Brain microvascular endothelial cell (primary cell): ENCODE results near the gene EPN3.

Source experiments
- DNase-seq: peaks from one replicate; pipeline ENCODE4 v3.0.0-alpha.2; 2020
- H3K27ac ChIP-seq: fragments of 250-450 bp; sonication (Bioruptor Pico); 2 replicates; pipeline ENCODE4 v1.5.1; 2020; ENCODE audit warnings: mild to moderate bottlenecking, moderate library complexity
- H3K27me3 ChIP-seq: fragments of 250-450 bp; sonication (Bioruptor Pico); replicated peaks from 2 replicates; pipeline ENCODE4 v1.5.1; 2020; ENCODE audit warnings: mild to moderate bottlenecking
- H3K36me3 ChIP-seq: fragments of 250-450 bp; sonication (Bioruptor Pico); replicated peaks from 2 replicates; pipeline ENCODE4 v1.5.1; 2020; ENCODE audit warnings: mild to moderate bottlenecking
- H3K4me3 ChIP-seq: 2 replicates; pipeline ENCODE4 v1.5.1; 2011; ENCODE audit warnings: low read depth, mild to moderate bottlenecking, control low read depth, low read length, moderate library complexity
- in situ Hi-C: cut with HindIII; loops from 2 replicates; pipeline ENCODE4 v1.10.0; 2017; ENCODE audit warnings: low sequenced_read_pairs, low pct_ligation_motif_present
- TF ChIP-seq, protein P1 (sequence below): IDR thresholded peaks from 2 replicates; pipeline ENCODE4 v1.5.1; 2011; ENCODE audit warnings: low read depth, mild to moderate bottlenecking, moderate library complexity, low read length, control low read depth, inconsistent platforms; ENCODE audit errors: missing control alignments

Gene EPN3

GRCh38 chr17:50584749-50585148 lies 52.2 kb downstream of the EPN3 start:
- H3K27ac ChIP-seq: no peak overlapping the region
- no peaks in the 10 kb centered on the region for H3K36me3 ChIP-seq
- DNase-seq: no peak
- H3K27me3 ChIP-seq: peaks cover 12% of the 10 kb centered on the region
- in situ Hi-C loops: no loop called here
- no peak overlapping the region for H3K4me3 ChIP-seq
- TF ChIP-seq, protein P1, sequence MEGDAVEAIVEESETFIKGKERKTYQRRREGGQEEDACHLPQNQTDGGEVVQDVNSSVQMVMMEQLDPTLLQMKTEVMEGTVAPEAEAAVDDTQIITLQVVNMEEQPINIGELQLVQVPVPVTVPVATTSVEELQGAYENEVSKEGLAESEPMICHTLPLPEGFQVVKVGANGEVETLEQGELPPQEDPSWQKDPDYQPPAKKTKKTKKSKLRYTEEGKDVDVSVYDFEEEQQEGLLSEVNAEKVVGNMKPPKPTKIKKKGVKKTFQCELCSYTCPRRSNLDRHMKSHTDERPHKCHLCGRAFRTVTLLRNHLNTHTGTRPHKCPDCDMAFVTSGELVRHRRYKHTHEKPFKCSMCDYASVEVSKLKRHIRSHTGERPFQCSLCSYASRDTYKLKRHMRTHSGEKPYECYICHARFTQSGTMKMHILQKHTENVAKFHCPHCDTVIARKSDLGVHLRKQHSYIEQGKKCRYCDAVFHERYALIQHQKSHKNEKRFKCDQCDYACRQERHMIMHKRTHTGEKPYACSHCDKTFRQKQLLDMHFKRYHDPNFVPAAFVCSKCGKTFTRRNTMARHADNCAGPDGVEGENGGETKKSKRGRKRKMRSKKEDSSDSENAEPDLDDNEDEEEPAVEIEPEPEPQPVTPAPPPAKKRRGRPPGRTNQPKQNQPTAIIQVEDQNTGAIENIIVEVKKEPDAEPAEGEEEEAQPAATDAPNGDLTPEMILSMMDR: no peak

- Histone ChIP-seq H3K4me3 (no peak overlapping the region), H3K27ac (no peak overlapping the region), H3K27me3 (peaks cover 12% of the 10 kb centered on the region), H3K36me3 (no peaks in the 10 kb centered on the region)
- in situ Hi-C loops: no loop called here
- no peak for DNase-seq
- TF ChIP-seq, protein P1: no peak
Observed at GRCh38 chr17:50585346-50585745, 52.8 kb downstream of the EPN3 start.

DNA sequence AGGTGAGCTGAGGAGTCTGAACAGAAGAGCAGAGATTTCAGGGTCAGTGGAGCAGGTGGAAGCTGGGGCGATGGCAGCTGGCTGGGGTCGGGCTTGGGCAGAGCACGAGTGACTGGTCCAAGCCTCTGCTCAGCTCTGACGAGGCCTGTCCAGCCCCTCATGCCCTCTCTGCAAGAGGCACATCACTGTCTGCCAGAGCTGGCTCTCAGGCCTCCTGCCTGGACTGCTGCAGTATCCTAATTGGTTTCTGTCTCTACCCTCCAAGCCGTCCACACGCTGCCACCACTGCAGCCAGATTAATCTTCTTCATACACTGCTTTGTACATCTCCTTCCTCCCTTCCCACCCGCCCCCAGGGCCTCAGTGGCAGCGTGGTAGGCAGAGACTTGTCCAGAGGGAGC lies 53.4 kb downstream of the EPN3 start:
- peaks cover 12% of the 10 kb centered on the region for H3K27me3 ChIP-seq
- TF ChIP-seq, protein P1: no peak
- no peaks in the 10 kb centered on the region for H3K36me3 ChIP-seq
- H3K4me3 ChIP-seq: no peak overlapping the region
- DNase-seq: no peak
- no peak overlapping the region for H3K27ac ChIP-seq
- in situ Hi-C loops: no loop called here

- Histone ChIP-seq H3K27me3 (peaks cover 12% of the 10 kb centered on the region), H3K27ac (no peak overlapping the region), H3K36me3 (no peaks in the 10 kb centered on the region), H3K4me3 (no peak overlapping the region)
- TF ChIP-seq, protein P1: no peak
- no peak for DNase-seq
- in situ Hi-C loops: no loop called here
Observed at GRCh38 chr17:50586421-50587247, 54.1 kb downstream of the EPN3 start.

GRCh38 chr17:50587571-50587970 lies 55.0 kb downstream of the EPN3 start:
- Histone ChIP-seq H3K4me3 (no peak overlapping the region), H3K27ac (no peak overlapping the region), H3K27me3 (peaks cover 16% of the 10 kb centered on the region), H3K36me3 (no peaks in the 10 kb centered on the region)
- TF ChIP-seq, protein P1: no peak
- in situ Hi-C loops: no loop called here
- no peak for DNase-seq

GRCh38 chr17:50588391-50589049 lies 56.0 kb downstream of the EPN3 start:
- in situ Hi-C loops: no loop called here
- TF ChIP-seq, protein P1: no peak
- H3K4me3 ChIP-seq: no peak overlapping the region
- H3K27me3 ChIP-seq: peaks cover 11% of the 10 kb centered on the region
- no peak for DNase-seq
- no peak overlapping the region for H3K27ac ChIP-seq
- H3K36me3 ChIP-seq: no peaks in the 10 kb centered on the region
